WTC11 (cell line): ENCODE data around the gene LRRN4CL. TPM values are rescaled to one million over a fixed set of nuclear protein-coding genes. Genes with fewer than 3 reads are reported as not detected.
A peak's percentile ranks its signal among the peaks of the same experiment; 100 is the strongest.

Experiments
- ATAC-seq: fragments of 200-7000 bp; cut with Tn5 transposase; 2 replicates; pipeline ENCODE4 v1.10.0; 2021; ENCODE audit warnings: mild to moderate bottlenecking, moderate library complexity
- CTCF ChIA-PET: fragments of 300-600 bp; sonication (Branson Sonifier 250); formaldehyde crosslinking; loops from one replicate; lab custom pipeline; 2021; ENCODE audit warnings: antibody characterized with exemption; lab: Charles Lee
- POLR2A ChIA-PET: fragments of 350-600 bp; sonication (Branson Sonifier 250); formaldehyde crosslinking; loops from one replicate; lab custom pipeline; 2021; ENCODE audit warnings: antibody characterized with exemption; lab: Charles Lee
- DNase-seq: peaks from one replicate; pipeline ENCODE4 v3.0.0; 2021; ENCODE audit warnings: low spot score
- H3K27ac Mint-ChIP-seq: 2 replicates; pipeline ENCODE4 v1.8.0; 2021; ENCODE audit warnings: mixed read lengths
- H3K27me3 Mint-ChIP-seq: 2 replicates; pipeline ENCODE4 v1.8.0; 2021; ENCODE audit warnings: low read depth, mild to moderate bottlenecking, moderate library complexity, mixed read lengths
- H3K36me3 Mint-ChIP-seq: 2 replicates; pipeline ENCODE4 v1.8.0; 2021; ENCODE audit warnings: mixed read lengths
- H3K4me1 Mint-ChIP-seq: 2 replicates; pipeline ENCODE4 v1.8.0; 2022; ENCODE audit warnings: mixed read lengths
- H3K4me3 Mint-ChIP-seq: 2 replicates; pipeline ENCODE4 v1.8.0; 2021; ENCODE audit warnings: mild to moderate bottlenecking, moderate library complexity, mixed read lengths
- H3K9me3 Mint-ChIP-seq: 2 replicates; pipeline ENCODE4 v1.8.0; 2021; ENCODE audit warnings: mixed read lengths
- CBFB ChIP-seq: sonication (generic); formaldehyde crosslinking; IDR thresholded peaks from 2 replicates; pipeline ENCODE4 v1.8.1; 2022; ENCODE audit warnings: mild to moderate bottlenecking, low read depth, missing genetic modification reagents
- CREB1 ChIP-seq: sonication (generic); formaldehyde crosslinking; IDR thresholded peaks from 2 replicates; pipeline ENCODE4 v1.8.0; 2023; ENCODE audit warnings: mild to moderate bottlenecking, missing genetic modification reagents
- ELF4 ChIP-seq: sonication (generic); formaldehyde crosslinking; IDR thresholded peaks from 2 replicates; pipeline ENCODE4 v1.8.1; 2022; ENCODE audit warnings: low read depth, mild to moderate bottlenecking, moderate library complexity, missing genetic modification reagents
- GABPB1 ChIP-seq: sonication (generic); formaldehyde crosslinking; IDR thresholded peaks from 2 replicates; pipeline ENCODE4 v1.8.1; 2023; ENCODE audit warnings: mild to moderate bottlenecking, missing genetic modification reagents
- SMAD3 ChIP-seq: sonication (generic); formaldehyde crosslinking; IDR thresholded peaks from 2 replicates; pipeline ENCODE4 v1.8.0; 2022; ENCODE audit warnings: missing genetic modification reagents, mild to moderate bottlenecking, borderline replicate concordance
- TEAD1 ChIP-seq: sonication (generic); formaldehyde crosslinking; IDR thresholded peaks from 2 replicates; pipeline ENCODE4 v1.8.0; 2022; ENCODE audit warnings: mild to moderate bottlenecking, missing genetic modification reagents
- ZNF219 ChIP-seq: sonication (generic); formaldehyde crosslinking; IDR thresholded peaks from 2 replicates; pipeline ENCODE4 v1.8.0; 2023; ENCODE audit warnings: missing genetic modification reagents, mild to moderate bottlenecking, borderline replicate concordance
- ZNF263 ChIP-seq: sonication (generic); formaldehyde crosslinking; IDR thresholded peaks from 2 replicates; pipeline ENCODE4 v1.8.1; 2022; ENCODE audit warnings: low read depth, mild to moderate bottlenecking, moderate library complexity, missing genetic modification reagents
- ZNF396 ChIP-seq: fragments of 250-450 bp; sonication (Bioruptor Pico); IDR thresholded peaks from 2 replicates; pipeline ENCODE4 v1.8.0; 2021; ENCODE audit warnings: mild to moderate bottlenecking, moderate library complexity, borderline replicate concordance
- total RNA-seq: library from RNA; stranded (reverse); gene quantifications from 3 replicates; pipeline ENCODE4 v1.2.3, GENCODE V29; 2021
- TF ChIP-seq, protein P1 (sequence below): sonication (generic); formaldehyde crosslinking; IDR thresholded peaks from 2 replicates; pipeline ENCODE4 v1.8.0; 2023; ENCODE audit warnings: missing genetic modification reagents
- TF ChIP-seq, protein P2 (sequence below): fragments of 250-450 bp; sonication (Bioruptor Pico); conservative IDR thresholded peaks from 2 replicates; pipeline ENCODE4 v1.9.0; 2021; ENCODE audit warnings: mild to moderate bottlenecking
- TF ChIP-seq, protein P3 (sequence below): sonication (generic); formaldehyde crosslinking; IDR thresholded peaks from 2 replicates; pipeline ENCODE4 v1.8.0; 2022; ENCODE audit warnings: mild to moderate bottlenecking, missing genetic modification reagents
- TF ChIP-seq, protein P4 (sequence below): sonication (generic); formaldehyde crosslinking; IDR thresholded peaks from 2 replicates; pipeline ENCODE4 v1.8.1; 2023; ENCODE audit warnings: mild to moderate bottlenecking, missing genetic modification reagents
- TF ChIP-seq, protein P5 (sequence below): fragments of 250-450 bp; sonication (Bioruptor Pico); IDR thresholded peaks from 2 replicates; pipeline ENCODE4 v2.1.2; 2022; ENCODE audit warnings: mild to moderate bottlenecking, moderate library complexity
- TF ChIP-seq, protein P6 (sequence below): sonication (generic); formaldehyde crosslinking; IDR thresholded peaks from 2 replicates; pipeline ENCODE4 v1.8.1; 2022; ENCODE audit warnings: low read depth, missing genetic modification reagents, borderline replicate concordance
- TF ChIP-seq, protein P7 (sequence below): sonication (generic); formaldehyde crosslinking; IDR thresholded peaks from 2 replicates; pipeline ENCODE4 v1.8.1; 2022; ENCODE audit warnings: low read depth, mild to moderate bottlenecking, moderate library complexity, missing genetic modification reagents, borderline replicate concordance
- TF ChIP-seq, protein P8 (sequence below): sonication (generic); formaldehyde crosslinking; IDR thresholded peaks from 2 replicates; pipeline ENCODE4 v1.8.1; 2022; ENCODE audit warnings: mild to moderate bottlenecking, missing genetic modification reagents, moderate library complexity, borderline replicate concordance
- TF ChIP-seq, protein P9 (sequence below): sonication (generic); formaldehyde crosslinking; IDR thresholded peaks from 2 replicates; pipeline ENCODE4 v1.8.1; 2022; ENCODE audit warnings: mild to moderate bottlenecking, moderate library complexity, missing genetic modification reagents
- TF ChIP-seq, protein P10 (sequence below): sonication (generic); formaldehyde crosslinking; IDR thresholded peaks from 2 replicates; pipeline ENCODE4 v1.8.0; 2022; ENCODE audit warnings: mild to moderate bottlenecking, missing genetic modification reagents

LRRN4CL gene
- total RNA-seq, 1 experiment from 2014 or later: 0.39 TPM

DNA sequence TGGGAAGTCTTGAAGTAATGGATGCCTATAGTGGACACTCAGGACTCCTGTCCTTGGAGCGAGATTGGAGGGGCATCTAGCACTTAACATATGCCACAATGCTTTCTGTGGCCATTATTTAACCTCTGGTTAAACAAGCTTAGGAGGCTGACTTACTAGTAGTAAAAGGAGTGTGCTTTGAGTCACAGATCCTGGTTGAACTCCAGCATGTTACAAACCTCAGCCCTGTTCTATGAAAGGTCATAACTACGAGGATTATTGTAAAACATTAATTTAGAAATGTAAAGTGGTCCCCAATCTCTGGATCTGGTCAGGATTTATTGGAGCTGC is 16.2 kb downstream of the LRRN4CL start:
- DNase-seq (no peak), ATAC-seq (no peak)
- TF ChIP-seq, protein P1, sequence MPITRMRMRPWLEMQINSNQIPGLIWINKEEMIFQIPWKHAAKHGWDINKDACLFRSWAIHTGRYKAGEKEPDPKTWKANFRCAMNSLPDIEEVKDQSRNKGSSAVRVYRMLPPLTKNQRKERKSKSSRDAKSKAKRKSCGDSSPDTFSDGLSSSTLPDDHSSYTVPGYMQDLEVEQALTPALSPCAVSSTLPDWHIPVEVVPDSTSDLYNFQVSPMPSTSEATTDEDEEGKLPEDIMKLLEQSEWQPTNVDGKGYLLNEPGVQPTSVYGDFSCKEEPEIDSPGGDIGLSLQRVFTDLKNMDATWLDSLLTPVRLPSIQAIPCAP: no peak
- TF ChIP-seq SMAD3 (CRISPR knock-in tag) (no peak), CREB1 (CRISPR knock-in tag) (no peak), ELF4 (CRISPR knock-in tag) (no peak), ZNF219 (CRISPR knock-in tag) (no peak), ZNF263 (CRISPR knock-in tag) (no peak), TEAD1 (CRISPR knock-in tag) (no peak), GABPB1 (CRISPR knock-in tag) (no peak), CBFB (CRISPR knock-in tag) (no peak), ZNF396 (CRISPR knock-in tag) (no peak)
- TF ChIP-seq, protein P2, sequence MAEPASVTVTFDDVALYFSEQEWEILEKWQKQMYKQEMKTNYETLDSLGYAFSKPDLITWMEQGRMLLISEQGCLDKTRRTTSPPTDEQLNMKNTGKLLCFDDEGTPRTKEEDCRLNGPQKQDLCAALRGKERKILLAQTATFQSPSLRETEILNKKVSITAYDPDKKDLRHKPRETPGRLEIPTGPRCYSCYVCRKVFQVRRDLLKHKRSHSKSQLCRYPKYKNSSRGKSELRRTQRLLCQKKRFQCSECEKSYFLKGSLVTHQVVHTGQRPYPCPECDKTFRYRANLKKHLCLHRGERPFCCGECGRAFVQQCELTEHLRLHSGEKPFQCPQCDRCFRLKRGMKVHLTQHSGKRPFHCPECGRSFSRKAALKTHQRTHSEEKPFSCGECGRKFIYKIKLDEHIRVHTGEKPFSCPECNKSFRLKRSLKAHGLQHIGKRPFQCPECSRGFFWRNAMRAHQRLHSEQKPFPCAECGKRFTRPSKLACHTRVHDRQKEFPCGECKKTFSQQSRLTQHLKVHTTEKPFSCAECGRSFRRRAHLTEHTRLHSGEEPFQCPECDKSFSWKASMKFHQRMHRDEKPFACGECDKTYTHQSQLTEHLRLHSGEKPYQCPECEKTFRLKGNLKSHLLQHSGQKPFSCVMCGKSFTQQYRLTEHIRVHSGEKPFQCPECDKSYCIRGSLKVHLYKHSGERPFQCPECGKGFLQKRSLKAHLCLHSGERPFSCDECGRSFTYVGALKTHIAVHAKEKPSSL (CRISPR knock-in tag): no peak
- TF ChIP-seq, protein P3, sequence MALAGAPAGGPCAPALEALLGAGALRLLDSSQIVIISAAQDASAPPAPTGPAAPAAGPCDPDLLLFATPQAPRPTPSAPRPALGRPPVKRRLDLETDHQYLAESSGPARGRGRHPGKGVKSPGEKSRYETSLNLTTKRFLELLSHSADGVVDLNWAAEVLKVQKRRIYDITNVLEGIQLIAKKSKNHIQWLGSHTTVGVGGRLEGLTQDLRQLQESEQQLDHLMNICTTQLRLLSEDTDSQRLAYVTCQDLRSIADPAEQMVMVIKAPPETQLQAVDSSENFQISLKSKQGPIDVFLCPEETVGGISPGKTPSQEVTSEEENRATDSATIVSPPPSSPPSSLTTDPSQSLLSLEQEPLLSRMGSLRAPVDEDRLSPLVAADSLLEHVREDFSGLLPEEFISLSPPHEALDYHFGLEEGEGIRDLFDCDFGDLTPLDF: no peak
- TF ChIP-seq, protein P4, sequence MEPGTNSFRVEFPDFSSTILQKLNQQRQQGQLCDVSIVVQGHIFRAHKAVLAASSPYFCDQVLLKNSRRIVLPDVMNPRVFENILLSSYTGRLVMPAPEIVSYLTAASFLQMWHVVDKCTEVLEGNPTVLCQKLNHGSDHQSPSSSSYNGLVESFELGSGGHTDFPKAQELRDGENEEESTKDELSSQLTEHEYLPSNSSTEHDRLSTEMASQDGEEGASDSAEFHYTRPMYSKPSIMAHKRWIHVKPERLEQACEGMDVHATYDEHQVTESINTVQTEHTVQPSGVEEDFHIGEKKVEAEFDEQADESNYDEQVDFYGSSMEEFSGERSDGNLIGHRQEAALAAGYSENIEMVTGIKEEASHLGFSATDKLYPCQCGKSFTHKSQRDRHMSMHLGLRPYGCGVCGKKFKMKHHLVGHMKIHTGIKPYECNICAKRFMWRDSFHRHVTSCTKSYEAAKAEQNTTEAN (CRISPR knock-in tag): no peak
- TF ChIP-seq, protein P5, sequence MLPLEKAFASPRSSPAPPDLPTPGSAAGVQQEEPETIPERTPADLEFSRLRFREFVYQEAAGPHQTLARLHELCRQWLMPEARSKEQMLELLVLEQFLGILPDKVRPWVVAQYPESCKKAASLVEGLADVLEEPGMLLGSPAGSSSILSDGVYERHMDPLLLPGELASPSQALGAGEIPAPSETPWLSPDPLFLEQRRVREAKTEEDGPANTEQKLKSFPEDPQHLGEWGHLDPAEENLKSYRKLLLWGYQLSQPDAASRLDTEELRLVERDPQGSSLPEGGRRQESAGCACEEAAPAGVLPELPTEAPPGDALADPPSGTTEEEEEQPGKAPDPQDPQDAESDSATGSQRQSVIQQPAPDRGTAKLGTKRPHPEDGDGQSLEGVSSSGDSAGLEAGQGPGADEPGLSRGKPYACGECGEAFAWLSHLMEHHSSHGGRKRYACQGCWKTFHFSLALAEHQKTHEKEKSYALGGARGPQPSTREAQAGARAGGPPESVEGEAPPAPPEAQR: no peak
- TF ChIP-seq, protein P6, sequence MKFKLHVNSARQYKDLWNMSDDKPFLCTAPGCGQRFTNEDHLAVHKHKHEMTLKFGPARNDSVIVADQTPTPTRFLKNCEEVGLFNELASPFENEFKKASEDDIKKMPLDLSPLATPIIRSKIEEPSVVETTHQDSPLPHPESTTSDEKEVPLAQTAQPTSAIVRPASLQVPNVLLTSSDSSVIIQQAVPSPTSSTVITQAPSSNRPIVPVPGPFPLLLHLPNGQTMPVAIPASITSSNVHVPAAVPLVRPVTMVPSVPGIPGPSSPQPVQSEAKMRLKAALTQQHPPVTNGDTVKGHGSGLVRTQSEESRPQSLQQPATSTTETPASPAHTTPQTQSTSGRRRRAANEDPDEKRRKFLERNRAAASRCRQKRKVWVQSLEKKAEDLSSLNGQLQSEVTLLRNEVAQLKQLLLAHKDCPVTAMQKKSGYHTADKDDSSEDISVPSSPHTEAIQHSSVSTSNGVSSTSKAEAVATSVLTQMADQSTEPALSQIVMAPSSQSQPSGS (CRISPR knock-in tag): no peak
- TF ChIP-seq, protein P7, sequence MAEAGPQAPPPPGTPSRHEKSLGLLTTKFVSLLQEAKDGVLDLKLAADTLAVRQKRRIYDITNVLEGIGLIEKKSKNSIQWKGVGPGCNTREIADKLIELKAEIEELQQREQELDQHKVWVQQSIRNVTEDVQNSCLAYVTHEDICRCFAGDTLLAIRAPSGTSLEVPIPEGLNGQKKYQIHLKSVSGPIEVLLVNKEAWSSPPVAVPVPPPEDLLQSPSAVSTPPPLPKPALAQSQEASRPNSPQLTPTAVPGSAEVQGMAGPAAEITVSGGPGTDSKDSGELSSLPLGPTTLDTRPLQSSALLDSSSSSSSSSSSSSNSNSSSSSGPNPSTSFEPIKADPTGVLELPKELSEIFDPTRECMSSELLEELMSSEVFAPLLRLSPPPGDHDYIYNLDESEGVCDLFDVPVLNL: no peak
- TF ChIP-seq, protein P8, sequence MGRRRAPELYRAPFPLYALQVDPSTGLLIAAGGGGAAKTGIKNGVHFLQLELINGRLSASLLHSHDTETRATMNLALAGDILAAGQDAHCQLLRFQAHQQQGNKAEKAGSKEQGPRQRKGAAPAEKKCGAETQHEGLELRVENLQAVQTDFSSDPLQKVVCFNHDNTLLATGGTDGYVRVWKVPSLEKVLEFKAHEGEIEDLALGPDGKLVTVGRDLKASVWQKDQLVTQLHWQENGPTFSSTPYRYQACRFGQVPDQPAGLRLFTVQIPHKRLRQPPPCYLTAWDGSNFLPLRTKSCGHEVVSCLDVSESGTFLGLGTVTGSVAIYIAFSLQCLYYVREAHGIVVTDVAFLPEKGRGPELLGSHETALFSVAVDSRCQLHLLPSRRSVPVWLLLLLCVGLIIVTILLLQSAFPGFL (CRISPR knock-in tag): no peak
- TF ChIP-seq, protein P9, sequence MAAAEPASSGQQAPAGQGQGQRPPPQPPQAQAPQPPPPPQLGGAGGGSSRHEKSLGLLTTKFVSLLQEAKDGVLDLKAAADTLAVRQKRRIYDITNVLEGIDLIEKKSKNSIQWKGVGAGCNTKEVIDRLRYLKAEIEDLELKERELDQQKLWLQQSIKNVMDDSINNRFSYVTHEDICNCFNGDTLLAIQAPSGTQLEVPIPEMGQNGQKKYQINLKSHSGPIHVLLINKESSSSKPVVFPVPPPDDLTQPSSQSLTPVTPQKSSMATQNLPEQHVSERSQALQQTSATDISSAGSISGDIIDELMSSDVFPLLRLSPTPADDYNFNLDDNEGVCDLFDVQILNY (CRISPR knock-in tag): no peak
- TF ChIP-seq, protein P10, sequence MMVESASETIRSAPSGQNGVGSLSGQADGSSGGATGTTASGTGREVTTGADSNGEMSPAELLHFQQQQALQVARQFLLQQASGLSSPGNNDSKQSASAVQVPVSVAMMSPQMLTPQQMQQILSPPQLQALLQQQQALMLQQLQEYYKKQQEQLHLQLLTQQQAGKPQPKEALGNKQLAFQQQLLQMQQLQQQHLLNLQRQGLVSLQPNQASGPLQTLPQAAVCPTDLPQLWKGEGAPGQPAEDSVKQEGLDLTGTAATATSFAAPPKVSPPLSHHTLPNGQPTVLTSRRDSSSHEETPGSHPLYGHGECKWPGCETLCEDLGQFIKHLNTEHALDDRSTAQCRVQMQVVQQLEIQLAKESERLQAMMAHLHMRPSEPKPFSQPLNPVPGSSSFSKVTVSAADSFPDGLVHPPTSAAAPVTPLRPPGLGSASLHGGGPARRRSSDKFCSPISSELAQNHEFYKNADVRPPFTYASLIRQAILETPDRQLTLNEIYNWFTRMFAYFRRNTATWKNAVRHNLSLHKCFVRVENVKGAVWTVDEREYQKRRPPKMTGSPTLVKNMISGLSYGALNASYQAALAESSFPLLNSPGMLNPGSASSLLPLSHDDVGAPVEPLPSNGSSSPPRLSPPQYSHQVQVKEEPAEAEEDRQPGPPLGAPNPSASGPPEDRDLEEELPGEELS (CRISPR knock-in tag): no peak
- Mint-ChIP-seq H3K4me1 (peaks cover 30% of the 10 kb centered on the region), H3K4me3 (peak overlapping the region; percentile 98), H3K27ac (peak overlapping the region; percentile 54; the same call in 1 of the 2 replicates), H3K36me3 (peaks cover 38% of the 10 kb centered on the region), H3K9me3 (no peaks in the 10 kb centered on the region), H3K27me3 (no peaks in the 10 kb centered on the region)
- CTCF ChIA-PET: interaction anchor here (0.5 kb wide), 1 partner anchor 22 kb away, joined by 3 read pairs; no protein-coding TSS in a partner anchor
- POLR2A ChIA-PET: interaction anchor here (0.5 to 3.5 kb wide), 5 partner anchors 8 to 83 kb away, joined by 3 to 35 read pairs (median 9); partner anchors contain the start of genes BSCL2, C11orf98, CSKMT and GNG3
